ENCODE results near the gene CPM.

Gene CPM

DNA sequence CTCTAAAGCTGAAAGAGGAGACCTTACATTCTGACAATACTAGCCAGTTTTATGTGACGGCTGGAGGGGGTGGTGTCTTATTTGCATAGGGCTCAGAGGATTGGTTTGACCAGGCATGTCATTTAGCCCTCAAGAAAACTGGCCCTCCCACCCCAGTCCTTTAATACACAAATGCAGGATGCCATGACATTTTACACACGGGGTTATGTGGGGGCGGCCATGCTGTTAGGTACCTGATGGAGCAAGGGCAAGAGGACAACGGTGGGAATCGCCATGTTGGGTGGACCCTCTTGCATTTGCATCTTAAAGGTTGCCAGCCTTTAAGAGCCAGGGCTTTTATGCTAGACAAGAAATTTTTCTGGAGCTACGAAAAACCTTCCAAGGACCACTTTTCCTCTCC, 101.7 kb downstream of the CPM start:
- H3K4me1 ChIP-seq, result peaks cover 0 to 6% (median 0%) of the 10 kb centered on the region in 4 donors
- TF ChIP-seq, protein P1, sequence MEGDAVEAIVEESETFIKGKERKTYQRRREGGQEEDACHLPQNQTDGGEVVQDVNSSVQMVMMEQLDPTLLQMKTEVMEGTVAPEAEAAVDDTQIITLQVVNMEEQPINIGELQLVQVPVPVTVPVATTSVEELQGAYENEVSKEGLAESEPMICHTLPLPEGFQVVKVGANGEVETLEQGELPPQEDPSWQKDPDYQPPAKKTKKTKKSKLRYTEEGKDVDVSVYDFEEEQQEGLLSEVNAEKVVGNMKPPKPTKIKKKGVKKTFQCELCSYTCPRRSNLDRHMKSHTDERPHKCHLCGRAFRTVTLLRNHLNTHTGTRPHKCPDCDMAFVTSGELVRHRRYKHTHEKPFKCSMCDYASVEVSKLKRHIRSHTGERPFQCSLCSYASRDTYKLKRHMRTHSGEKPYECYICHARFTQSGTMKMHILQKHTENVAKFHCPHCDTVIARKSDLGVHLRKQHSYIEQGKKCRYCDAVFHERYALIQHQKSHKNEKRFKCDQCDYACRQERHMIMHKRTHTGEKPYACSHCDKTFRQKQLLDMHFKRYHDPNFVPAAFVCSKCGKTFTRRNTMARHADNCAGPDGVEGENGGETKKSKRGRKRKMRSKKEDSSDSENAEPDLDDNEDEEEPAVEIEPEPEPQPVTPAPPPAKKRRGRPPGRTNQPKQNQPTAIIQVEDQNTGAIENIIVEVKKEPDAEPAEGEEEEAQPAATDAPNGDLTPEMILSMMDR (IDR thresholded peaks at IDR 0.05), result no peak
- no peaks in the 10 kb centered on the region for H3K27me3 ChIP-seq
- H3K27ac ChIP-seq, result no peak overlapping the region
- H3K4me3 ChIP-seq, result no peak overlapping the region
- intact Hi-C loops (cut with DNase I; ENCODE audit: low total_unique reads), result no loop called here
- peaks cover 72 to 90% (median 74%) of the 10 kb centered on the region in 3 donors for H3K36me3 ChIP-seq
- no peak for DNase-seq
- no peaks in the 10 kb centered on the region for H3K9me3 ChIP-seq

DNA sequence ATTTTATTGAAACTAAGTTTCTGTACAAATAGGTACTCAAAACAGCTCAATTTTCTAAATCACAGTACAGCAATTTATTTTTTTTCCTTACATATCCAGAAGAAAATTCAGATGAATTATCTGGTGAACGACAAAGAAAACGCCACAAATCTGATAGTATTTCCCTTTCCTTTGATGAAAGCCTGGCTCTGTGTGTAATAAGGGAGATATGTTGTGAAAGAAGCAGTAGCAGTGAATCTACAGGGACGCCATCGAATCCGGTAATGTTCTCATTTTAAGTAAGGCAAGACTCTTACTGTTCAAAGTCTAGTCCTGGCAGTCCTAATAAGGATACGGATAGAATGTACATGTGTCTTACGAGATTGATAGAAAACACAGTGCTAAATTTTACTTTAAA, 104.3 kb downstream of the CPM start:
- TF ChIP-seq, protein P1 (IDR thresholded peaks at IDR 0.05), result no peak
- Histone ChIP-seq H3K4me1 (peaks cover 0 to 6% (median 0%) of the 10 kb centered on the region in 4 donors), H3K27me3 (no peaks in the 10 kb centered on the region), H3K9me3 (no peaks in the 10 kb centered on the region), H3K27ac (no peak overlapping the region), H3K36me3 (peaks cover 78 to 93% (median 88%) of the 10 kb centered on the region in 3 donors), H3K4me3 (no peak overlapping the region)
- DNase-seq, result no peak
- intact Hi-C loops (cut with DNase I; ENCODE audit: low total_unique reads), result no loop called here

DNA sequence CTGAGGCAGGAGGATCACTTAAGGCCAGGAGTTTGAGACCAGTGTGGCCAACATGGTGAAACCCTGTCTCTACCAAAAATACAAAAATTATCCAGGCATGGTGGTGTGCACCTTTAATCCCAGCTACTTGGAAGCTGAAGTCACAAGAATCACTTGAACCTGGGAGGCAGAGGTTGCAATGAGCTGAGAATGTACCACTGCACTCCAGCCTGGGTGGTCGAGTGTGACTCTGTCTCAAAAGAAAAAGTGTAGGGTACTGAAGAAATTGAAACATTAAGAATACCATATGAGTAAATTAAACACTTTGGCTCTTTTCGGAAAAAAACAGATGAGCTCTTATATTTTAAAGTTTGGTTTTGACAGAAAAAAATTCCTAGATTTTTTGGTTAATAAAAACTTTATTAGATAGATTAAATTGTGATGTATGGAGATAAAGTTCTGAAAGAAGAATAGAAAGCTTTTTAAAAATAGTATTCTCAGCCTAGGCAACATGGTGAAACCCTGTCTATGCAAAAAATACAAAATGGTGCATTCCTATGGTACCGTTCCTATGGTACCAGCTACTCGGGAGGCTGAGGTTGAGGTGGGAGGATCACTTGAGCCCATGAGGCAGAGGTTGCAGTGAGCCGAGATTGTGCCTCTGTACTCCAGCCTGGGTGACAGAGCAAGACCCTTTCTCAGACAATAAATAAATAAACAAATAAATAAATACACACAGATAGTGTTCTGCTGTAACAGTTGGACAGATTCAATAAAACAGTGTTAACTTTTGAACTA, 104.9 kb downstream of the CPM start:
- Histone ChIP-seq H3K9me3 (no peaks in the 10 kb centered on the region), H3K4me3 (no peak overlapping the region), H3K36me3 (peaks cover 80 to 96% (median 85%) of the 10 kb centered on the region in 3 donors), H3K27ac (no peak overlapping the region), H3K4me1 (peaks cover 0 to 6% (median 0%) of the 10 kb centered on the region in 4 donors), H3K27me3 (no peaks in the 10 kb centered on the region)
- DNase-seq, result no peak
- intact Hi-C loops (cut with DNase I; ENCODE audit: low total_unique reads), result no loop called here
- TF ChIP-seq, protein P1 (IDR thresholded peaks at IDR 0.05), result no peak

DNA sequence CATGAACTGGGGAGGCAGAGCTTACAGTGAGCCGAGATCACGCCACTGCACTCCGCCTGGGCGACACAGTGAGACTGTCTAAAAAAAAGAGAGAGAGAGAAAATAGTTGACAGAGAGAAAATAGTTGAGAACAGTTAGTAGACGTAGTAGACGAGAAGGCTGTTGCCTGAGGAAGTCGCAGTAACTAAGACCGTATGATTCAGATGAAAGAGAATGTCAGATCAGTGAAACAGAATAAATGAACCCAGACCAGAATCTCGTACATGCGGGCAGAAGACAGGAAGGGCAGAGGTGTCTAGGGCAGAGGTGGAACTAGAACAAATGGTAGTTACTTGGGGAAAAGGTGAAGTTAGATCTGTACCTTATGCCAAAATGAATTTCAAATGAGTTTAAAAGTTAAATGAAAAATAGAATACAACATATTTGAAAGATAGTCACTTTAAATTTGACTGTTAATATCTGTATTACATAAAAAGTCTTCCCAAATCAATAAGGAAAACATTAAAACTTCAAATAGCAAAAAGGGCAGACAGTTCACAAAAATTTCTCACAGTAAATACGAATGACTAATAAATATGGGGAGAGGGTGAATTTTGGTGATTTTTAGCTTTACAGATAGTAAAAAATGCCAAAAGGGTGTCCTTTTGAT, 107.3 kb downstream of the CPM start:
- Histone ChIP-seq H3K9me3 (no peaks in the 10 kb centered on the region), H3K27me3 (no peaks in the 10 kb centered on the region), H3K4me1 (peaks cover 0 to 7% (median 3%) of the 10 kb centered on the region in 4 donors), H3K4me3 (no peak overlapping the region), H3K36me3 (peaks cover 80 to 95% (median 82%) of the 10 kb centered on the region in 3 donors), H3K27ac (no peak overlapping the region)
- intact Hi-C loops (cut with DNase I; ENCODE audit: low total_unique reads), result no loop called here
- TF ChIP-seq, protein P1 (IDR thresholded peaks at IDR 0.05), result no peak
- no peak for DNase-seq

DNA sequence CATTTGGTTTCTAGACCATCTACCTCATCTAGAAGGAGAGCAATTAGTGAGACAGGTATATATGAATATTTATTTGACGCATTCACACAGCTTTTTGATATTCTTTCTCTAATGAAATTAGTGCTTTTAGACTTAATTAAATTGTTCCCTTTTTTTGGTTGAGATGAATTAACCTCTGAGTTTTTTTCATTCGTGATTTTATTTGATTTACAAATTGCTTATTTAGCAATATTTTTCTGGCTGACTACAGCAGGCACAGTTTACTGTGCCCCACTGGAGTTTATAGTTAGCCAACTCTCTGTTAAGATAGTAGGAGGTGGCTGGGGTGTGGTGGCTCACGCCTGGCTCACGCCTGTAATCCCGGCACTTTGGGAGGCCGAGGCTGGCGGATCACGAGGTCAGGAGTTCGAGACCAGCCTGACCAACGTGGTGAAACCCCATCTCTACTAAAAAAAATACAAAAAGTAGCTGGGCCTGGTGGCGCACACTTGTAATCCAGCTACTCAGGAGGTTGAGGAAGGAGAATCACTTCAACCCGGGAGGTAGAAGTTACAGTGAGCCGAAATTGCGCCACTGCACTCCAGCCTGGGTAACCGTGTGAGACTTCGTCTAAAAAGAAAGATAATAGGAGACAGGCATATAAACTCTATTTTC, 108.2 kb downstream of the CPM start:
- Histone ChIP-seq H3K36me3 (peaks cover 75 to 95% (median 77%) of the 10 kb centered on the region in 3 donors), H3K4me3 (no peak overlapping the region), H3K27me3 (no peaks in the 10 kb centered on the region), H3K4me1 (peaks cover 0 to 7% (median 2%) of the 10 kb centered on the region in 4 donors), H3K27ac (no peak overlapping the region), H3K9me3 (no peaks in the 10 kb centered on the region)
- TF ChIP-seq, protein P1 (IDR thresholded peaks at IDR 0.05), result no peak
- intact Hi-C loops (cut with DNase I; ENCODE audit: low total_unique reads), result no loop called here
- no peak for DNase-seq
